Measurements from ENCODE around the gene NEIL3.

DNA sequence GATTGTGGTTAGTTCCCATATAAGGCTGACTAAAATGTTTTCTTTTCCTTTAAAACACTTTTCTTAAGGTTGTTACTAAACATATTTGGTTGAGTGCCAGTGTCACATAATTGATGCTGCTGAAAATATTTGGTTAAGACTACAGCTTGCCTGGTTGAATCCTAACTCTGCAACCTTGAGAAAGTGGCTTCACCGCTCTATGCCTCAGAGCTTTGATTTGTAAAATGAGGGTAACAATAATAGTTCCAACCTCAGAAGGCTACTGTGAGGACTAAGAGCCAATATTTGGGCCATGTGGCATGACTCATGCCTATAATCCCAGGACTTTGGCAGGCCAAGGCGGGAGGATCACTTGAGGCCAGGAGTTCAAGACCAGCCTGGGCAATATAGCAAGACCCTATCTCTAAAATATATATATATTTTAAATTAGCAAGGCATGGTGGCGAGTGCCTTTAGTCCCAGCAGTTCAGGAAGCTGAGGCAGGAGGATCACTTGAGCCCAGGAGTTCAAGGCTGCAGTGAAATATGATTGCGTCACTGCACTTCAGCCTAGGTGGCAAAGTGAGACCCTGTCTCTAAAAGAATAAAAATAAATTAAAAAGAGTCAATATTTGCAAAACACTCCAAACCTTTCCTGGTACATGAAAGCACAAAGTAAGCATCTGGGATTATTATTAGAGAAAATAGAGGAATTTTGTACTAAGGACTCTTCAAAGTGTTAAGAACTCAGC is 7.1 kb upstream of the NEIL3 start:
- TF ChIP-seq, protein P1, sequence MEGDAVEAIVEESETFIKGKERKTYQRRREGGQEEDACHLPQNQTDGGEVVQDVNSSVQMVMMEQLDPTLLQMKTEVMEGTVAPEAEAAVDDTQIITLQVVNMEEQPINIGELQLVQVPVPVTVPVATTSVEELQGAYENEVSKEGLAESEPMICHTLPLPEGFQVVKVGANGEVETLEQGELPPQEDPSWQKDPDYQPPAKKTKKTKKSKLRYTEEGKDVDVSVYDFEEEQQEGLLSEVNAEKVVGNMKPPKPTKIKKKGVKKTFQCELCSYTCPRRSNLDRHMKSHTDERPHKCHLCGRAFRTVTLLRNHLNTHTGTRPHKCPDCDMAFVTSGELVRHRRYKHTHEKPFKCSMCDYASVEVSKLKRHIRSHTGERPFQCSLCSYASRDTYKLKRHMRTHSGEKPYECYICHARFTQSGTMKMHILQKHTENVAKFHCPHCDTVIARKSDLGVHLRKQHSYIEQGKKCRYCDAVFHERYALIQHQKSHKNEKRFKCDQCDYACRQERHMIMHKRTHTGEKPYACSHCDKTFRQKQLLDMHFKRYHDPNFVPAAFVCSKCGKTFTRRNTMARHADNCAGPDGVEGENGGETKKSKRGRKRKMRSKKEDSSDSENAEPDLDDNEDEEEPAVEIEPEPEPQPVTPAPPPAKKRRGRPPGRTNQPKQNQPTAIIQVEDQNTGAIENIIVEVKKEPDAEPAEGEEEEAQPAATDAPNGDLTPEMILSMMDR (IDR thresholded peaks at IDR 0.05): no peak
- TF ChIP-seq EP300 (IDR thresholded peaks at IDR 0.05): no peak
- TF ChIP-seq POLR2A (IDR thresholded peaks at IDR 0.05): no peak
